A549 (cell line): ENCODE results near the gene RPTOR. TPM values are rescaled to one million over a fixed set of nuclear protein-coding genes. Genes with fewer than 3 reads are reported as not detected.
"Not testable (repeated sequence)": the region's sequence is repeated elsewhere in the genome, so short reads cannot be mapped to it uniquely, and the experiment has no call there.

Source experiments
- ATAC-seq, 2 experiments: fragments of 200-7000 bp in 1 of 2; fragments of >200 bp in 1 of 2; cut with Nextera tagmentation in 1 of 2; cut with Tn5 transposase in 1 of 2; 3 replicates each; pipeline versions ENCODE4 v1.8.0 to v1.9.1; 2018 to 2020; ENCODE audit warnings: mild to moderate bottlenecking in 1 of 2, moderate library complexity in 1 of 2
- CTCF ChIA-PET: fragments of 300-600 bp; sonication (Branson Sonifier 250); formaldehyde crosslinking; extraction: SDS; loops from one replicate; lab custom pipeline; 2021; ENCODE audit warnings: antibody characterized with exemption, inconsistent platforms; lab: Yijun Ruan, JAX
- POLR2A ChIA-PET: fragments of 350-600 bp; formaldehyde crosslinking; extraction: SDS; loops from one replicate; lab custom pipeline; 2021; ENCODE audit warnings: antibody characterized with exemption, inconsistent platforms; lab: Yijun Ruan, JAX
- DNase-seq, 2 experiments: peaks; one replicate each; pipeline versions ENCODE4 v3.0.0 to v3.0.0-alpha.2; 2011 to 2016; ENCODE audit warnings: low read depth in 1 of 2, low spot score in 1 of 2
- FAIRE-seq: peaks from 2 replicates; lab custom pipeline; 2011; peaks lifted over from hg19 to GRCh38; lab: Jason Lieb, UNC
- H3K27ac ChIP-seq, 2 experiments: fragments of >200 bp; sonication (Bioruptor Twin); formaldehyde crosslinking; 3 replicates each; pipeline ENCODE4 v1.5.1; 2016 to 2017
- H3K4me1 ChIP-seq: fragments of >200 bp; sonication (Bioruptor Twin); formaldehyde crosslinking; 3 replicates; pipeline ENCODE4 v1.6.1; 2016
- H3K4me2 ChIP-seq: fragments of >200 bp; sonication (Bioruptor Twin); formaldehyde crosslinking; 3 replicates; pipeline ENCODE4 v1.6.1; 2016
- H3K4me3 ChIP-seq: fragments of >200 bp; sonication (Bioruptor Twin); formaldehyde crosslinking; 3 replicates; pipeline ENCODE4 v1.5.1; 2016
- H3K9me3 ChIP-seq: fragments of >200 bp; sonication (Bioruptor Twin); formaldehyde crosslinking; 3 replicates; pipeline ENCODE4 v1.6.1; 2016
- ATOH8 ChIP-seq: fragments of 250-450 bp; sonication (Bioruptor Pico); IDR thresholded peaks from 2 replicates; pipeline ENCODE4 v1.5.0; 2020; ENCODE audit warnings: low read depth, mild to moderate bottlenecking, moderate library complexity
- CEBPB ChIP-seq, 2 experiments: fragments of >200 bp in 1 of 2; sonication (Bioruptor Twin) in 1 of 2; formaldehyde crosslinking in 1 of 2; IDR thresholded peaks; 2 replicates each; pipeline ENCODE4 v1.6.1; 2012 to 2016
- EP300 ChIP-seq, 2 experiments: fragments of >200 bp; sonication (Bioruptor Twin); formaldehyde crosslinking; IDR thresholded peaks; 2 replicates in 1 of 2; 3 replicates in 1 of 2; pipeline ENCODE4 v1.6.1; 2016 to 2017
- GATA3 ChIP-seq: IDR thresholded peaks from 2 replicates; pipeline ENCODE4 v1.6.1; 2012; ENCODE audit warnings: borderline replicate concordance
- JUNB ChIP-seq: fragments of >200 bp; sonication (Bioruptor Twin); formaldehyde crosslinking; IDR thresholded peaks from 2 replicates; pipeline ENCODE4 v1.6.1; 2016
- KDM1A ChIP-seq: fragments of 200-600 bp; sonication (generic); IDR thresholded peaks from 2 replicates; pipeline ENCODE4 v1.6.1; 2016; ENCODE audit warnings: low read depth, mild to moderate bottlenecking
- KDM5A ChIP-seq: fragments of 200-600 bp; sonication (generic); IDR thresholded peaks from 2 replicates; pipeline ENCODE4 v1.6.1; 2016; ENCODE audit warnings: antibody characterized with exemption, mild to moderate bottlenecking
- NPAS2 ChIP-seq: fragments of 250-450 bp; sonication (Bioruptor Pico); IDR thresholded peaks from 2 replicates; pipeline ENCODE4 v1.8.0; 2022; ENCODE audit warnings: mild to moderate bottlenecking, moderate library complexity, borderline replicate concordance
- RARB ChIP-seq: fragments of 250-450 bp; sonication (Bioruptor Pico); IDR thresholded peaks from 2 replicates; pipeline ENCODE4 v1.8.0; 2021; ENCODE audit warnings: mild to moderate bottlenecking, moderate library complexity
- RCOR1 ChIP-seq: fragments of 150-350 bp; IDR thresholded peaks from 2 replicates; pipeline ENCODE4 v1.6.1; 2014; ENCODE audit warnings: antibody characterized with exemption, low read length, low read depth
- SREBF2 ChIP-seq: fragments of 450-650 bp; IDR thresholded peaks from 2 replicates; pipeline ENCODE4 v1.6.1; 2014; ENCODE audit warnings: mild to moderate bottlenecking, moderate library complexity
- ZFP36 ChIP-seq: fragments of 450-650 bp; IDR thresholded peaks from 2 replicates; pipeline ENCODE4 v1.6.1; 2014; ENCODE audit warnings: borderline replicate concordance; ENCODE audit not compliant: partially characterized antibody
- WGBS: methylation state at CpG from one replicate; pipeline ENCODE4 v1.1.6; 2017; ENCODE audit errors: missing lambda C conversion rate; 5-methylcytosine and 5-hydroxymethylcytosine counted together
- polyA plus RNA-seq, 4 experiments: library from polyadenylated mRNA; depleted of rRNA in 3 of 4; stranded (reverse); fragments of >200 nt; fragmentation: RNase III in 1 of 4; extraction: RNeasy Plus Mini Kit Qiagen cat#74134 plus additional on column Dnase treatment in 1 of 4; gene quantifications; 2 replicates in 3 of 4; 3 replicates in 1 of 4; pipeline ENCODE4 v1.2.3, GENCODE V29; 2011 to 2017
- TF ChIP-seq, protein P1 (sequence below): fragments of 200-600 bp; sonication (generic); IDR thresholded peaks from 2 replicates; pipeline ENCODE4 v1.6.1; 2016; ENCODE audit warnings: antibody characterized with exemption, mild to moderate bottlenecking, moderate library complexity
- TF ChIP-seq, protein P2 (sequence below): fragments of 250-450 bp; sonication (Bioruptor Pico); IDR thresholded peaks from 2 replicates; pipeline ENCODE4 v1.5.0; 2021; ENCODE audit warnings: mild to moderate bottlenecking, moderate library complexity, borderline replicate concordance

Gene RPTOR
- polyA plus RNA-seq, 2 of the 4 experiments (the other 2 are of a cell fraction): 10.8 to 27.1 TPM

DNA sequence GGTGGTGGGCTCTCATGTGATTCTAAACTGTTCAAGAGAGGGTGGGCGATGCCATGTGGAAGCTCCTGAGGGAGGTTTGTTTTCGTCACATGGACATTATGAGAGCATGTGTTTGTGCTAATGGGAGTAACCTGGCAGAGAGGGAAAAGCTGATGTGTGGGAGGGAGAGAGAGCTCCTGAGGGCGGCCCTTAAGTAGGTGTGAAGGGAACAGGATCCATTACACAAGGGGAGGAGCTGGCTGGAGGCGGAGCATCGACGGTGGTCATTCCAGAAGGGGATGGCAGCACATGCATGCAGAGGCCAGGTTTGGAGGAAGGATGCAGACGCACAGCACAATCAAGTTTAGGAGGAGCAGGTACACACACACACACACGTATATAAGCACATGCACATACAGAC, 197.5 kb downstream of the RPTOR start:
- Histone ChIP-seq H3K4me1 (no peaks in the 10 kb centered on the region), H3K27ac (no peak overlapping the region), H3K9me3 (peaks cover 13% of the 10 kb centered on the region; the same call in 1 of the 3 replicates), H3K4me3 (no peak overlapping the region)
- POLR2A ChIA-PET: no interaction called here
- ATAC-seq: no peak
- no peak for FAIRE-seq
- DNase-seq: no peak
- CTCF ChIA-PET: interaction anchor here (1.0 to 1.9 kb wide), 2 partner anchors 9 to 101 kb away, joined by 3 to 5 read pairs; no protein-coding TSS in a partner anchor
- TF ChIP-seq RARB (CRISPR knock-in tag) (no peak), JUNB (no peak), EP300 (IDR thresholded peaks at IDR 0.05) (no peak)
- TF ChIP-seq, all 56 proteins: peak for 0
- 93% methylated on average over 8 of the region's 8 CpGs for WGBS
- no peak overlapping the region for H3K4me2 ChIP-seq

GRCh38 chr17:80742581-80743180, 198.0 kb downstream of the RPTOR start:
- Histone ChIP-seq H3K4me1 (no peaks in the 10 kb centered on the region), H3K27ac (no peak overlapping the region), H3K4me2 (no peak overlapping the region), H3K4me3 (no peak overlapping the region), H3K9me3 (peaks cover 13% of the 10 kb centered on the region; the same call in 1 of the 3 replicates)
- FAIRE-seq: no peak
- ChIA-PET CTCF (interaction anchor here (1.0 to 1.9 kb wide), 2 partner anchors 10 to 100 kb away, joined by 3 to 5 read pairs; no protein-coding TSS in a partner anchor), POLR2A (no interaction called here)
- WGBS: 94% methylated on average over 7 of the region's 7 CpGs
- no peak for DNase-seq
- no peak for TF ChIP-seq SREBF2
- no peak for ATAC-seq

GRCh38 chr17:80743181-80743771, 198.6 kb downstream of the RPTOR start:
- DNase-seq (no peak), FAIRE-seq (no peak), ATAC-seq (no peak)
- TF ChIP-seq KDM5A: no peak
- TF ChIP-seq NPAS2 (CRISPR knock-in tag): no peak
- TF ChIP-seq JUNB: no peak
- TF ChIP-seq CEBPB (IDR thresholded peaks at IDR 0.05): no peak
- no peak for TF ChIP-seq ATOH8 (CRISPR knock-in tag)
- no peak for TF ChIP-seq GATA3
- Histone ChIP-seq H3K27ac (no peak overlapping the region), H3K9me3 (peaks cover 13% of the 10 kb centered on the region; the same call in 1 of the 3 replicates), H3K4me3 (no peak overlapping the region), H3K4me1 (no peaks in the 10 kb centered on the region), H3K4me2 (no peak overlapping the region)
- POLR2A ChIA-PET: no interaction called here
- 95% methylated on average over 15 of the region's 15 CpGs for WGBS
- CTCF ChIA-PET: interaction anchor here (1.9 kb wide), 1 partner anchor 10 kb away, joined by 5 read pairs; no protein-coding TSS in a partner anchor

- DNase-seq, H3K4me1 ChIP-seq, POLR2A ChIA-PET, H3K27ac ChIP-seq, ATAC-seq, H3K4me3 ChIP-seq, CTCF ChIA-PET, H3K4me2 ChIP-seq: not testable (repeated sequence)
- peak; percentile 97 for FAIRE-seq
- WGBS: 69% methylated on average over 1 of the region's 2 CpGs
- H3K9me3 ChIP-seq: peaks cover 13% of the 10 kb centered on the region; the same call in 1 of the 3 replicates
These were observed 199.3 kb downstream of the RPTOR start for GRCh38 chr17:80743973-80744372.

DNA sequence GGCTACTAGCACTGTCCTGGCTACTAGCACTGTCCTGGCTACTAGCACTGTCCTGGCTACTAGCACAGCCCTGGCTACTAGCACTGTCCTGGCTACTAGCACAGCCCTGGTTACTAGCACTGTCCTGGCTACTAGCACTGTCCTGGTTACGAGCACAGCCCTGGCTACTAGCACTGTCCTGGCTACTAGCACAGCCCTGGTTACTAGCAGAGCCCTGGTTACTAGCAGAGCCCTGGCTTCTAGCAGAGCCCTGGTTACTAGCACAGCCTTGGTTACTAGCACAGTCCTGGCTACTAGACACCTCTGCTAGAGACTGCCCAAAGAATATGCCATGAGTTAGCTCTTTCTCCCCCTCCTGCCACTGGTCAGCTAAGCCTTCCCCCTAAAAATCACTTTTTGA, 200.1 kb downstream of the RPTOR start:
- FAIRE-seq, H3K4me3 ChIP-seq, ATAC-seq, H3K27ac ChIP-seq, H3K4me1 ChIP-seq, H3K4me2 ChIP-seq, DNase-seq, POLR2A ChIA-PET: not testable (repeated sequence)
- peaks cover 13% of the 10 kb centered on the region; the same call in 1 of the 3 replicates for H3K9me3 ChIP-seq
- WGBS: no CpG with 5 or more reads among the region's 1 CpG
- CTCF ChIA-PET: interaction anchor here (0.6 kb wide), 1 partner anchor 28 kb away, joined by 3 read pairs; no protein-coding TSS in a partner anchor

- no peaks in the 10 kb centered on the region for H3K4me1 ChIP-seq
- no peak overlapping the region for H3K4me3 ChIP-seq
- ATAC-seq (no peak), FAIRE-seq (no peak), DNase-seq (no peak)
- ChIA-PET POLR2A (no interaction called here), CTCF (interaction anchor here (0.6 kb wide), 1 partner anchor 28 kb away, joined by 3 read pairs; no protein-coding TSS in a partner anchor)
- no peak overlapping the region for H3K27ac ChIP-seq
- H3K4me2 ChIP-seq: no peak overlapping the region
- 94% methylated on average over 4 of the region's 4 CpGs for WGBS
- peaks cover 13% of the 10 kb centered on the region; the same call in 1 of the 3 replicates for H3K9me3 ChIP-seq
- TF ChIP-seq RCOR1 (no peak), ZFP36 (no peak), NPAS2 (CRISPR knock-in tag) (no peak), KDM1A (no peak)
- TF ChIP-seq, protein P1, sequence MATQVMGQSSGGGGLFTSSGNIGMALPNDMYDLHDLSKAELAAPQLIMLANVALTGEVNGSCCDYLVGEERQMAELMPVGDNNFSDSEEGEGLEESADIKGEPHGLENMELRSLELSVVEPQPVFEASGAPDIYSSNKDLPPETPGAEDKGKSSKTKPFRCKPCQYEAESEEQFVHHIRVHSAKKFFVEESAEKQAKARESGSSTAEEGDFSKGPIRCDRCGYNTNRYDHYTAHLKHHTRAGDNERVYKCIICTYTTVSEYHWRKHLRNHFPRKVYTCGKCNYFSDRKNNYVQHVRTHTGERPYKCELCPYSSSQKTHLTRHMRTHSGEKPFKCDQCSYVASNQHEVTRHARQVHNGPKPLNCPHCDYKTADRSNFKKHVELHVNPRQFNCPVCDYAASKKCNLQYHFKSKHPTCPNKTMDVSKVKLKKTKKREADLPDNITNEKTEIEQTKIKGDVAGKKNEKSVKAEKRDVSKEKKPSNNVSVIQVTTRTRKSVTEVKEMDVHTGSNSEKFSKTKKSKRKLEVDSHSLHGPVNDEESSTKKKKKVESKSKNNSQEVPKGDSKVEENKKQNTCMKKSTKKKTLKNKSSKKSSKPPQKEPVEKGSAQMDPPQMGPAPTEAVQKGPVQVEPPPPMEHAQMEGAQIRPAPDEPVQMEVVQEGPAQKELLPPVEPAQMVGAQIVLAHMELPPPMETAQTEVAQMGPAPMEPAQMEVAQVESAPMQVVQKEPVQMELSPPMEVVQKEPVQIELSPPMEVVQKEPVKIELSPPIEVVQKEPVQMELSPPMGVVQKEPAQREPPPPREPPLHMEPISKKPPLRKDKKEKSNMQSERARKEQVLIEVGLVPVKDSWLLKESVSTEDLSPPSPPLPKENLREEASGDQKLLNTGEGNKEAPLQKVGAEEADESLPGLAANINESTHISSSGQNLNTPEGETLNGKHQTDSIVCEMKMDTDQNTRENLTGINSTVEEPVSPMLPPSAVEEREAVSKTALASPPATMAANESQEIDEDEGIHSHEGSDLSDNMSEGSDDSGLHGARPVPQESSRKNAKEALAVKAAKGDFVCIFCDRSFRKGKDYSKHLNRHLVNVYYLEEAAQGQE: no peak
- TF ChIP-seq, protein P2, sequence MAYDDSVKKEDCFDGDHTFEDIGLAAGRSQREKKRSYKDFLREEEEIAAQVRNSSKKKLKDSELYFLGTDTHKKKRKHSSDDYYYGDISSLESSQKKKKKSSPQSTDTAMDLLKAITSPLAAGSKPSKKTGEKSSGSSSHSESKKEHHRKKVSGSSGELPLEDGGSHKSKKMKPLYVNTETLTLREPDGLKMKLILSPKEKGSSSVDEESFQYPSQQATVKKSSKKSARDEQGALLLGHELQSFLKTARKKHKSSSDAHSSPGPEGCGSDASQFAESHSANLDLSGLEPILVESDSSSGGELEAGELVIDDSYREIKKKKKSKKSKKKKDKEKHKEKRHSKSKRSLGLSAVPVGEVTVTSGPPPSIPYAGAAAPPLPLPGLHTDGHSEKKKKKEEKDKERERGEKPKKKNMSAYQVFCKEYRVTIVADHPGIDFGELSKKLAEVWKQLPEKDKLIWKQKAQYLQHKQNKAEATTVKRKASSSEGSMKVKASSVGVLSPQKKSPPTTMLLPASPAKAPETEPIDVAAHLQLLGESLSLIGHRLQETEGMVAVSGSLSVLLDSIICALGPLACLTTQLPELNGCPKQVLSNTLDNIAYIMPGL (CRISPR knock-in tag): no peak
These were observed 200.5 kb downstream of the RPTOR start for GRCh38 chr17:80745183-80745582.
